HFFc6 (cell line): ENCODE measurements around the gene BRPF1. TPM values are rescaled to one million over a fixed set of nuclear protein-coding genes. Genes with fewer than 3 reads are reported as not detected.
A peak's percentile ranks its signal among the peaks of the same experiment; 100 is the strongest.

Source experiments
- DNase-seq: peaks from one replicate; pipeline ENCODE4 v3.0.0-alpha.2; 2018
- H3K27ac Mint-ChIP-seq: 2 replicates; pipeline ENCODE4 v1.8.0; 2020; ENCODE audit warnings: mild to moderate bottlenecking, mixed read lengths
- H3K27me3 Mint-ChIP-seq: 2 replicates; pipeline ENCODE4 v1.8.0; 2021; ENCODE audit warnings: mild to moderate bottlenecking, moderate library complexity, mixed read lengths; ENCODE audit not compliant: insufficient read depth
- H3K36me3 Mint-ChIP-seq: 2 replicates; pipeline ENCODE4 v1.8.0; 2021; ENCODE audit warnings: low read depth, mixed read lengths
- H3K4me1 Mint-ChIP-seq: 2 replicates; pipeline ENCODE4 v1.8.0; 2020; ENCODE audit warnings: low read depth, mixed read lengths
- H3K4me3 Mint-ChIP-seq: 2 replicates; pipeline ENCODE4 v1.8.0; 2020; ENCODE audit warnings: mild to moderate bottlenecking, moderate library complexity, mixed read lengths
- H3K9me3 Mint-ChIP-seq: 2 replicates; pipeline ENCODE4 v1.8.0; 2020; ENCODE audit warnings: mild to moderate bottlenecking, mixed read lengths
- CTCF ChIP-seq: fragments of 200-600 bp; sonication (generic); IDR thresholded peaks from 2 replicates; pipeline ENCODE4 v1.5.0; 2021; ENCODE audit warnings: antibody characterized with exemption, mild to moderate bottlenecking
- total RNA-seq, 6 experiments: library from RNA; stranded (reverse); fragmentation: NEBNext Ultra II Directional; extraction: Animal tissue kit (Norgen Biotek cat#: 25700); gene quantifications; 2 replicates in 1 of 6; 3 replicates in 5 of 6; pipeline ENCODE4 v1.2.3, GENCODE V29; 2021

BRPF1 gene
- total RNA-seq, 6 experiments from 2014 or later, result 14.4 to 18.4 (median 17.1) TPM

GRCh38 chr3:9791127-9791526, 59.6 kb downstream of the BRPF1 start:
- peaks cover 38% of the 10 kb centered on the region for H3K4me1 Mint-ChIP-seq
- H3K9me3 Mint-ChIP-seq, result no peaks in the 10 kb centered on the region
- TF ChIP-seq CTCF, result no peak
- DNase-seq, result no peak
- peak overlapping the region; percentile 100 for H3K27ac Mint-ChIP-seq
- peaks cover 2% of the 10 kb centered on the region for H3K27me3 Mint-ChIP-seq
- H3K36me3 Mint-ChIP-seq, result peaks cover 53% of the 10 kb centered on the region
- H3K4me3 Mint-ChIP-seq, result peak overlapping the region; percentile 94

GRCh38 chr3:9791790-9792404, 60.4 kb downstream of the BRPF1 start:
- Mint-ChIP-seq H3K27me3 (peaks cover 2% of the 10 kb centered on the region), H3K36me3 (peaks cover 46% of the 10 kb centered on the region), H3K9me3 (no peaks in the 10 kb centered on the region), H3K4me3 (peak overlapping the region; percentile 94), H3K4me1 (peaks cover 38% of the 10 kb centered on the region), H3K27ac (peak overlapping the region; percentile 100)
- no peak for TF ChIP-seq CTCF
- no peak for DNase-seq

GRCh38 chr3:9792405-9793160, 61.0 kb downstream of the BRPF1 start, which contains the start of the genes ARPC4 and TADA3:
TSS of gene ARPC4 (plus strand) at chr3:9793082. CDS start at chr3:9793122, 40 bp downstream.
TSS of gene TADA3 (minus strand) at chr3:9792473. CDS start at chr3:9791466, 1,007 bp downstream.
- Mint-ChIP-seq H3K4me3 (peak within 1 kb of the TSS; percentile 94), H3K27ac (peak within 1 kb of the TSS; percentile 100), H3K27me3 (peaks cover 2% of the 10 kb centered on the region), H3K36me3 (peaks cover 49% of the 10 kb centered on the region), H3K4me1 (peaks cover 45% of the 10 kb centered on the region), H3K9me3 (no peaks in the 10 kb centered on the region)
- peak; percentile 95 for DNase-seq
- TF ChIP-seq CTCF, result no peak; the same call in 1 of the 2 replicates

- H3K36me3 Mint-ChIP-seq, result peaks cover 47% of the 10 kb centered on the region
- peaks cover 47% of the 10 kb centered on the region for H3K4me1 Mint-ChIP-seq
- TF ChIP-seq CTCF, result no peak
- H3K27ac Mint-ChIP-seq, result peak overlapping the region; percentile 100
- H3K9me3 Mint-ChIP-seq, result no peaks in the 10 kb centered on the region
- peak; percentile 53 for DNase-seq
- peak overlapping the region; percentile 94 for H3K4me3 Mint-ChIP-seq
- peaks cover 2% of the 10 kb centered on the region for H3K27me3 Mint-ChIP-seq
Measured at GRCh38 chr3:9793161-9793781, 61.7 kb downstream of the BRPF1 start.

- H3K36me3 Mint-ChIP-seq, result peaks cover 42% of the 10 kb centered on the region
- peaks cover 2% of the 10 kb centered on the region for H3K27me3 Mint-ChIP-seq
- peaks cover 47% of the 10 kb centered on the region for H3K4me1 Mint-ChIP-seq
- no peak for TF ChIP-seq CTCF
- peak overlapping the region; percentile 94 for H3K4me3 Mint-ChIP-seq
- H3K9me3 Mint-ChIP-seq, result no peaks in the 10 kb centered on the region
- no peak for DNase-seq
- H3K27ac Mint-ChIP-seq, result peak overlapping the region; percentile 57; the same call in 1 of the 2 replicates
Measured at GRCh38 chr3:9794400-9794799, 62.9 kb downstream of the BRPF1 start.
